ENCODE results near the gene TPO.

Gene TPO

GRCh38 chr2:1581965-1582625 lies 168.8 kb downstream of the TPO start:
- H3K4me3 ChIP-seq (ENCODE audit: low read length), result no peak overlapping the region
- no peaks in the 10 kb centered on the region for H3K4me1 ChIP-seq (ENCODE audit: control insufficient read depth, insufficient read depth, low read length)
- H3K9me3 ChIP-seq (ENCODE audit: control insufficient read depth, low read length), result no peaks in the 10 kb centered on the region
- H3K27me3 ChIP-seq (ENCODE audit: control insufficient read depth, insufficient read depth, low read length), result no peaks in the 10 kb centered on the region
- no peak overlapping the region for H3K9ac ChIP-seq (ENCODE audit: low read length)
- H3K36me3 ChIP-seq (ENCODE audit: control insufficient read depth, insufficient read depth, low read length), result no peaks in the 10 kb centered on the region

DNA sequence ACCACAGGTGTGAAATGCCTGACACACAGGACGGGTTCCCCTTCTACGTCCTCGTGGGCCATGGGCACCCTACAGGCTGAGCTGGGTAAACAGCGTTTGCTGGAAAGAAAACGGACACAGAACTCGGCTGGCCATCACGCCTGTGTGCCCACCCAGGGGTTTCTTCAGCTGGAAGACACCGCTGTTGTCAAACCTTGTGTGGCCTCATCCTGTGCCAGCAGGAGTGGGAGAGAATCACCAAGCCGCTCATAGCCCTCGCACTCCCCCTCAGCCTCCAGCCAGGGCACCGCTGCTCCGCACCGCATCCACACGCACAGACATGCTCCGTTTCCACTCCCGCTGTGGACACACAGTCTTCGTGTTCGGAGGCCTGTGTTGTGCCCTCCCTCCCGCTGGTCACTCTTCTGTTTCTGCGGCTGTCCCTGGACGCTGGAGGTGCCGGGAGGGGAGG lies 169.7 kb downstream of the TPO start:
- no peaks in the 10 kb centered on the region for H3K4me1 ChIP-seq (ENCODE audit: control insufficient read depth, insufficient read depth, low read length)
- H3K36me3 ChIP-seq (ENCODE audit: control insufficient read depth, insufficient read depth, low read length), result no peaks in the 10 kb centered on the region
- H3K4me3 ChIP-seq (ENCODE audit: low read length), result no peak overlapping the region
- no peak overlapping the region for H3K9ac ChIP-seq (ENCODE audit: low read length)
- H3K27me3 ChIP-seq (ENCODE audit: control insufficient read depth, insufficient read depth, low read length), result no peaks in the 10 kb centered on the region
- H3K9me3 ChIP-seq (ENCODE audit: control insufficient read depth, low read length), result no peaks in the 10 kb centered on the region

DNA sequence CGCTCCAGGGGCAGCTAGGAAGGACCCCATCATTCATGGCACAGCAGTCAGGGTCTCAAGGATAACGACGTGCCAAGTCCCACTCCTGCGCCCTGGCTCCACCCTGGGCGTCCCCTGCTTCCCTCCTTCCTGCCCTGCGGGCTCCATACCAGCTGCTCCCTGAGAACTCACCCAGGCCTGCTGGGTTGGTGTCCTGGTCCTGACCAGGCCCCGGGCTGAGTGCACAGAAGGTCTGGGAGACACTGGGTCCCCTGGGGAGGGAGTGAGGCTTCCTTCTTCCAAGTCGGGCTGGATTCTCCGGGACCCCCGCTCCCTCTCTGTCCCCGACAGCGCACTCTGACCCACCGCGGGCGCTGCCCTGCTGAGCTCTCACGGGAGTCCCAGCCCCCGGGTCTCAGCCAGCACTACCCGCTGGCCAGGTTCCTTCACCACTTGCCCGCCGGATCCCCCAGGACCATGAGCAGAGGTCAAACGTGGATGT lies 170.8 kb downstream of the TPO start:
- Histone ChIP-seq H3K4me1 (ENCODE audit: control insufficient read depth, insufficient read depth, low read length) (no peaks in the 10 kb centered on the region), H3K27me3 (ENCODE audit: control insufficient read depth, insufficient read depth, low read length) (peaks cover 2% of the 10 kb centered on the region), H3K4me3 (ENCODE audit: low read length) (no peak overlapping the region), H3K36me3 (ENCODE audit: control insufficient read depth, insufficient read depth, low read length) (no peaks in the 10 kb centered on the region), H3K9me3 (ENCODE audit: control insufficient read depth, low read length) (no peaks in the 10 kb centered on the region), H3K9ac (ENCODE audit: low read length) (no peak overlapping the region)

- H3K4me3 ChIP-seq (ENCODE audit: low read length), result no peak overlapping the region
- no peaks in the 10 kb centered on the region for H3K36me3 ChIP-seq (ENCODE audit: control insufficient read depth, insufficient read depth, low read length)
- H3K4me1 ChIP-seq (ENCODE audit: control insufficient read depth, insufficient read depth, low read length), result no peaks in the 10 kb centered on the region
Measured at GRCh38 chr2:1584691-1585485, 171.6 kb downstream of the TPO start.

DNA sequence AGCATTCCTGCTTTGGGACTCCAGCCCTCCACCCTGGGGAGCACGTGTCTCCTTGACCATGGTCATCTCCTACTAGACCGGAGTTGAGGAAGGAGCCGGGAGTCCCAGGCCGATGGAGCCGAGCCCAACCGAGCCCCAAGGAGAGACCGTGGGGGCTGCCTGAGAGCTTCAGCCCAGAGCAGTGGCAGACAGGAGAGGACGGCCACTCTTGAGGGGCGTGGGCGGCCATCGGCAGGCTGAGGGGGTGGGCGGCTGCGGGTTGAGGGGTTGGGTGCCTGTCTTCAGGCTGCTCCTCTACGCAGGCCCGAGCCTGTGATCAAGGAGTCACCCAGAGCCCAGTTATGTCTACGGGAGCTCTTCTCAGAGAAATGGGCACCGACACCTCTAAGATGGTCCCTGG lies 172.4 kb downstream of the TPO start:
- no peak overlapping the region for H3K9ac ChIP-seq (ENCODE audit: low read length)
- peaks cover 9% of the 10 kb centered on the region for H3K27me3 ChIP-seq (ENCODE audit: control insufficient read depth, insufficient read depth, low read length)
- H3K36me3 ChIP-seq (ENCODE audit: control insufficient read depth, insufficient read depth, low read length), result no peaks in the 10 kb centered on the region
- no peaks in the 10 kb centered on the region for H3K4me1 ChIP-seq (ENCODE audit: control insufficient read depth, insufficient read depth, low read length)
- H3K4me3 ChIP-seq (ENCODE audit: low read length), result no peak overlapping the region
- no peaks in the 10 kb centered on the region for H3K9me3 ChIP-seq (ENCODE audit: control insufficient read depth, low read length)

More at GRCh38 chr2:1584691-1585485, 171.6 kb downstream of the TPO start:
- Histone ChIP-seq H3K9ac (ENCODE audit: low read length) (no peak overlapping the region), H3K27me3 (ENCODE audit: control insufficient read depth, insufficient read depth, low read length) (peaks cover 5% of the 10 kb centered on the region), H3K9me3 (ENCODE audit: control insufficient read depth, low read length) (no peaks in the 10 kb centered on the region)

GRCh38 chr2:1586251-1586922 lies 173.1 kb downstream of the TPO start:
- Histone ChIP-seq H3K27me3 (ENCODE audit: control insufficient read depth, insufficient read depth, low read length) (peaks cover 9% of the 10 kb centered on the region), H3K9me3 (ENCODE audit: control insufficient read depth, low read length) (no peaks in the 10 kb centered on the region), H3K4me3 (ENCODE audit: low read length) (no peak overlapping the region), H3K36me3 (ENCODE audit: control insufficient read depth, insufficient read depth, low read length) (no peaks in the 10 kb centered on the region), H3K4me1 (ENCODE audit: control insufficient read depth, insufficient read depth, low read length) (no peaks in the 10 kb centered on the region), H3K9ac (ENCODE audit: low read length) (no peak overlapping the region)

DNA sequence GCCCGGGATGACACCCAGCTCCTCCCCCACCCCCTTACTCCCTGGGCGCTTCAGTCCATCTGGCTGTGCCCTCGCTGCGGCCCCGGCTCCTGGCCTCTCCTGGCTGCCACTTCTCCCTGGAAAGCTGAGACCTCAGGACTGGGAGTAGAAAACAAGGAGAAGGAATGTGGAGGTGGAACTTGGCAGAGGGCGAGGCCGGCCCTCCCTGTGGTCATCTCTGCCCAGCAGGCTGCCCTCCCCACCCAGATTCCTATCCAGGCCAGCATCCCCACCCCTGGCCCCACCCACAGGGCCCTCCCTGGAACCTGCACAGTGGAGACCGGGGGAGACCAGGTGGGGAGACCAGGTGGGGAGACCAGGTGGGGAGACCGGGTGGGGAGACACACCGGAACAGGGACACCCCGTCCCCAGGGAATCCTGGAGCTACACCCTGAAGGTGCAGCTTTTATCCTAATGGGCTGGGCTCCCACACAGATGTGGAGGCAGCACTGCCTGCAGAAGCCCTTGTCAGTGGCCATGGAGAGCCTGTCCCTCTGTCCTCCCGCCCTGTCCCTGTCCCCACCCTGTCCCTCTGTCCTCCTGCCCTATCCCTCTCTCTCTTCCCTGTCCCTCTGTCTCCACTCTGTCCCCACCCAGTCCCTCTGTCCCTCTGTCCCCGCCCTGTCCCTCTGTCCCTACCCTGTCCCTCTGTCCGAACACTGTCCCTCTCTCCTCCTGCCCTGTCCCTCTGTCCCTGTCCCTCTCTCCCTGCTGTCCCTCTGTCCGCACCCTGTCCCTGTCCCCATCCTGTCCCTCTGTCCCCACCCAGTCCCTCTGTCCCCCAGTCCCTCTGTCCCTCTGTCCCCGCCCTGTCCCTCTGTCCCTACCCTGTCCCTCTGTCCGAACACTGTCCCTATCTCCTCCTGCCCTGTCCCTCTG lies 173.9 kb downstream of the TPO start:
- no peaks in the 10 kb centered on the region for H3K36me3 ChIP-seq (ENCODE audit: control insufficient read depth, insufficient read depth, low read length)
- no peak overlapping the region for H3K9ac ChIP-seq (ENCODE audit: low read length)
- no peaks in the 10 kb centered on the region for H3K9me3 ChIP-seq (ENCODE audit: control insufficient read depth, low read length)
- H3K4me1 ChIP-seq (ENCODE audit: control insufficient read depth, insufficient read depth, low read length), result no peaks in the 10 kb centered on the region
- H3K4me3 ChIP-seq (ENCODE audit: low read length), result no peak overlapping the region
- H3K27me3 ChIP-seq (ENCODE audit: control insufficient read depth, insufficient read depth, low read length), result peaks cover 9% of the 10 kb centered on the region

DNA sequence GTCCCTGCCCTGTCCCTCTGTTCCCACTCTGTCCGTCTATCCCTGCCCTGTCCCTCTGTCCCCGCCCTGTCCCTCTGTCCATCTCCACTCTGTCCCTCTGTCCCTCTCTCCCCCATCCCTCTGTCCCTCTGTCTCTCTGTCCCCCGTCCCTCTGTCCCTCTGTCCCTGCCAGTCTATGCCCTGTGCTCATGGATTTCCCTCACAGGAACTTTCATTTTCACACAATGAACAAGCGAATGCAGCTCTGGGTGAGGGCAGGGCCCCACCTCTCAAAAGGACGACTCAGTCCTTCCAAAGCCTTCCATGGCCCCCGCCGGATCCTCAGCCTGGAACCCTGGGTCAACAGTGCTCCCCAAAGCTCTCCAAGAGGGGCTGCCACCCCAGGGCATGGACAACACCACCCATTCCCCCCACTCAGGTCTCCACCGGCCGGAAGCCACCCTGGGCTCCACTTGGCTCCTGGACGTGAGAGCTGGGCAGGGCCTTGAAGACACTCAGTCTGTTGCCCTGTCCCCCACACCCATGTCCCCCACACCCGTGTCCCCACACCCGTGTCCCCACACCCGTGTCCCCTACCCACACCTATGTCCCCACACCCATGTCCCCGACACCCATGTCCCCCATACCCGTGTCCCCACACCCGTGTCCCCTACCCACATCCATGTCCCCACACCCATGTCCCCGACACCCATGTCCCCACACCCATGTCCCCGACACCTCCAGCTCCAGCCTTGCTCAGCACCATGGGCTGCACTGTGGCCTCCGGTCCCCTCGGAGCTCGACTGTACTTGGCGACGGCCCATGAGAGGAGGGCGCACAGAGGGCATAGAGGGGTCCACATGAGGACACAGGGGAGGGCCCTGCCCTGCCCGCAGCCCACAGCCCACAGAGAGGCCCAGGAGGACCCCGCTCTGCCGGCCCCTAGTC lies 175.1 kb downstream of the TPO start:
- peaks cover 9% of the 10 kb centered on the region for H3K27me3 ChIP-seq (ENCODE audit: control insufficient read depth, insufficient read depth, low read length)
- H3K4me3 ChIP-seq (ENCODE audit: low read length), result no peak overlapping the region
- peaks cover under 1% of the 10 kb centered on the region for H3K4me1 ChIP-seq (ENCODE audit: control insufficient read depth, insufficient read depth, low read length)
- H3K9ac ChIP-seq (ENCODE audit: low read length), result no peak overlapping the region
- no peaks in the 10 kb centered on the region for H3K36me3 ChIP-seq (ENCODE audit: control insufficient read depth, insufficient read depth, low read length)
- H3K9me3 ChIP-seq (ENCODE audit: control insufficient read depth, low read length), result no peaks in the 10 kb centered on the region

- no peak overlapping the region for H3K9ac ChIP-seq (ENCODE audit: low read length)
- no peaks in the 10 kb centered on the region for H3K36me3 ChIP-seq (ENCODE audit: control insufficient read depth, insufficient read depth, low read length)
- peaks cover 9% of the 10 kb centered on the region for H3K27me3 ChIP-seq (ENCODE audit: control insufficient read depth, insufficient read depth, low read length)
- H3K9me3 ChIP-seq (ENCODE audit: control insufficient read depth, low read length), result no peaks in the 10 kb centered on the region
- H3K4me3 ChIP-seq (ENCODE audit: low read length), result no peak overlapping the region
- H3K4me1 ChIP-seq (ENCODE audit: control insufficient read depth, insufficient read depth, low read length), result peaks cover 5% of the 10 kb centered on the region
Measured at GRCh38 chr2:1588978-1589621, 175.8 kb downstream of the TPO start.

DNA sequence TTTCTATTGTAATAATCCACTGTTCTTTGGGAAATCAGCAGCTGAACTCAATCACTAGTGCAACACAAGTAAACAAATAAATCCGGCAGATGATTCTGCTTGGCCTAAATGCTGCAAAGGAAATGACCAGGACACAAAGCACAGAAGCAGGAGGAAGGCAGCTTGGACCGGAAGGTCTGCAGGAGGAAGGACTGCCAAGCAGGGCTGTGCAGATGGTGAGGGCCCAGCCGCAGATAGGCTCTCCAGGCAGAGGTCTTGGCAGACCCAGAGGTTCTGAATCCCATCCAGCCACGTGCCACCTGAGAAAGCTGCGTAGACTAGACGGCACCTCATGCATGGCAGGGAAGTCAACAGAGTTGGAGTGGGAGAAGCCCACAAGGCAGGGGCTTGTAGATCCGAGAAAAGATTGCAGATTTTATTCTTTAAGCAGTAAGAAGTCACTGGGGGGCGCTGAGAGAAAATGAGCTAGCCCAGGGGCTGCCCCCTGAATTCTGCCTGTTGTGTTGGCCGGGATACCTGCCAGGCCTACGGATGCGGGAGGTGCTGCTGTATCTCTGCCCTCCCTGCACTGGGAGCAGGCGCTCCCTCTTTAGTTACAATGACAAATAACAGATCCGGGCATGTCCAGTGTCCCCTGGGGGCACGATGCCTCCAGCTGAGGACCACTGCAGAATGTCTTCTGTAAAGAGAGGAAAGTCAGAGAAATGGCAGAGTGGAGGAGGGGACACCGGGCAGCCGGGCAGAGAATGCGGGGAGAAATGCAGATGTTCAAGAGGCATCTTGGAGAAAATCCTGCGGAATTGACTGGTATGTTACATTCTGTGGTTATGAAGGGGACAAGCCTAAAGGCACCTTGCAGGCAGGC lies 177.6 kb downstream of the TPO start:
- Histone ChIP-seq H3K36me3 (ENCODE audit: control insufficient read depth, insufficient read depth, low read length) (no peaks in the 10 kb centered on the region), H3K4me3 (ENCODE audit: low read length) (no peak overlapping the region), H3K9me3 (ENCODE audit: control insufficient read depth, low read length) (no peaks in the 10 kb centered on the region), H3K4me1 (ENCODE audit: control insufficient read depth, insufficient read depth, low read length) (peaks cover 5% of the 10 kb centered on the region), H3K27me3 (ENCODE audit: control insufficient read depth, insufficient read depth, low read length) (peaks cover 9% of the 10 kb centered on the region), H3K9ac (ENCODE audit: low read length) (no peak overlapping the region)
